Stimulated activated CD8-positive, alpha-beta memory T cell treated with anti-CD3 and anti-CD28 coated beads, Interleukin-4, amount 100 ng/mL, for 4 hours (primary cell): ENCODE measurements around the gene FMN1.

ENCODE experiments used
- DNase-seq, 2 donors: peaks; one replicate each; pipeline ENCODE4 v3.0.0-alpha.2; 2020; ENCODE audit warnings: low read depth in 2 of 2, low spot score in 1 of 2

The FMN1 gene

GRCh38 chr15:32792436-32792835, 402.1 kb downstream of the FMN1 start:
- no peak for DNase-seq

GRCh38 chr15:32790352-32790999, 404.0 kb downstream of the FMN1 start:
- DNase-seq, result no peak

GRCh38 chr15:32787949-32788348, 406.6 kb downstream of the FMN1 start:
- no peak for DNase-seq

DNA sequence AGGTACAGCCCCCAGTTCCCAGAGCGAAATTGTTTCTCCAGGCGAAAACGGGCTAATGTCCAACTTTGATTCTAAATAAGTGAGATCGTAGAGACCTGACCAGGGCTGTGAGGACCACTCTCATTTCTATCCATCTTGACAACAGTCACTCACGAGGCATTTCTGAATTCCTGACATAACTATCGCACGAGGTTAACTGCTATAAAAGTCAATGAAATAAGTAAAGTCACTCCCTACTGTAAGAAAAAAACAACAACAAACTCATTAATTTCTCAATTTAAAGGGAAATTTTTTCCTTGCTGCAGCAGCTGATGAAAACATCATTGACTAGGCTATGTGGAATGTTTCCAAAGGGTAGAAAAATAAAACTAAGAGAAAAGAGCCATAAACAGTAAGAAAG, 407.6 kb downstream of the FMN1 start:
- no peak for DNase-seq

GRCh38 chr15:32784581-32784980, 409.9 kb downstream of the FMN1 start:
- no peak for DNase-seq

DNA sequence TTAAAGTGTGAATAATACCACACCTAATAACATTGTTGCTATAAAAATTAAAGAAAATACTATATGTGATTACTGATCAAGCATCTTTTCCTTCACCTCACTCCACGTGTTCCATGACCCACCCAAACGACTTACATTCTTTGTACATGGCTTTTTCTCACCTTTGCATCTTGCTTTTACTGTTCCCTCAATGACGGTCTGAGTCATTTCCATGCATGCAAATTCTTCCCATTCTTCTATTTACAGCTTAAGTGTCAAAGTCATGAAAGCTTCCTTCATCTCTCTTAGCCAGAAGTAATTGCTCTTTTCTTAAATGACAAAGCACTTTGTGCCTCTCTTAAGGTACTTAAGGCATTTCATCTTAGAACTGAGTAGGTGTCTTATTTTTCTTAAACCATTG, 412.7 kb downstream of the FMN1 start:
- no peak for DNase-seq

GRCh38 chr15:32778391-32779176, 415.9 kb downstream of the FMN1 start:
- DNase-seq, result no peak

DNA sequence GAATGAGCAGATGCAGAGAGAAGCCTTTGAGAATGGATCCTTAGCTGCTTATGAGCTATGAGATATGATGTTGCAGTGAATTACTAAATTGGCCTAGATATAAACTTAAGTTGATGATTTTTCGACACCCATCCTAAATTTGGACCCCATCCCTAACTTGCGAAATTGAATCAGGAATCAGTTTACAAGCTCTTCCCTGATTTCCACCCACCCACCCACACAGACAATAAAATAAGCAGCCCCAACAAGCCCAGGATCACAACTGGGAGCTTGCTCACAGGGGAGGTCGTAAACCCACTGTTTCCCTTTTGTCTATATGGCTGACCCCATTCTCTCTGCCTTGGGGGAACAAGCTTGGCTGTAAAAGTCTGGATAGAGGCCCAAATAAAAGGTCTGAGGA, 419.4 kb downstream of the FMN1 start:
- DNase-seq, result no peak

DNA sequence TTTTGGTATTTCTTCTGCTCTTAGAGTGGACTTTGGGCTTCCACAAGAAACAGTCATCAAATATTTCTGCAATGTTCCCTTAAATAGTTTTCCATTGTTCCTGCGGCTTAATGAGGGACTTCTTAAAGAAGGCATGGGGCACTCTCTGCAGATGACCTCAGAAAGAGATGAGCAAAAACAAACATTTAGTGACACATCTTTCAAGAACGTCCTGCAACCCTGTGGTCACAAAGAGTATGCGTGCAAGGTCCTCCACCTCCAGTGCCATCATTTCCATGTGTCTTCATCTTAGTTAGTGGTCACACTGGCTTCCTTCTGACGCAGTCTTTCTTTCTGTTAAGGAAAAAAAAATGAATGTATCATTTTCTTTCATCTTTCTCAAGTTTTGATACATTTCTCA, 420.5 kb downstream of the FMN1 start:
- DNase-seq, result no peak

- DNase-seq, result no peak
Measured at GRCh38 chr15:32767236-32767635, 427.3 kb downstream of the FMN1 start.

DNA sequence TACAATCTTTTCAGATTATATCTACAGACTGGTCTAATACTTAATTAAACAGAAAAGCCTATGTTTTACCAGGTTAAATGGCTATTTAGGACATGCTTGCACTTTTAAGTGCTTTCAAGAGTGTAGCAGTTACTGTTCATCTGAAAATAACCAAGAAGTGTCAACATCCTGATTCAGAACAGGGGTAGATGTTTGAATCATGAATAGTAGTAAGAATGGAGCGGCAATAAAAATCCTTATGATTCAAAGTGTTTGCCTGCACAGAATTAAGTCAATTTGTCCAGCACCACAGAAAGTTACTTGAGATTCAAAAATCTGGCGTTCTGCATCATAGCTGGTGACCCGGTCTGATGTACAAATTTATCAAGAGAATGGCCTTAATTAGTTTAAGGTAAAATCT, 428.4 kb downstream of the FMN1 start:
- DNase-seq, result no peak

DNA sequence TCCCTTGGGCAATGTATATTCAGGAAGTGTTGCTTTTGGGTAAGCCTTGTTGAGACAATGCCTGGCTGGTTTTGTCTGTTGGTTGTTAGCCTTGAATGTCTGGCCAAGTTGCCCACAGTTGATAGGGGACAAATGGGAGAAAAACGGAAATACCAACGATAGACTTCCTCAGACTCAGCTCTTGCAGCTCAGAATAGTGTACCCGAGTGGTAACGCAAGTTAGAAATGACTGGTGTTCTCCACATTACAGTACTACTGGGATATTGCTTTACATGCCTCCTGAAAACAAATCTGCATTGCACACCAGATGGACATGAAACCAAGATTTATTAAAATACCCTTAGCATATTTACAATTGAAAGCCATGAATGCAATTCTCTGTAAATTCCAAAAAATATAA, 429.3 kb downstream of the FMN1 start:
- no peak for DNase-seq

DNA sequence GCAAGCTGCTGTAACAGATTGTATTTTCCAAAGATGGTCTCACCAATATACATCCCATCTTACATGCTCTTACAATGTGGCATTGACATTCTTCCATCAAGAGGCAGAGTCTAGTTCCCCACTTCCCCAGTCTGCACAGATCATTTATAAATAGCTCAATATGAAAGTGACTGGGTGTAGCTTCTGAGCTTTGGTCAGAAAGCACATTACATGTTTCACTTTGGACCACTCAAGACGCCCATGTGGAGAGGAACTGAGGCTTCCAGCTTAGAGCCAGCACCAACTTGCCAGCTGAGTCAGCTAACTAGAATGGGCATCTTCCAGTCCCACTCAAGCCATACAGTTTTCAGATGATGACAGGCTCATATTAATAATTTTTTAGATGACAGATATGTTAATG, 431.2 kb downstream of the FMN1 start:
- DNase-seq, result no peak

DNA sequence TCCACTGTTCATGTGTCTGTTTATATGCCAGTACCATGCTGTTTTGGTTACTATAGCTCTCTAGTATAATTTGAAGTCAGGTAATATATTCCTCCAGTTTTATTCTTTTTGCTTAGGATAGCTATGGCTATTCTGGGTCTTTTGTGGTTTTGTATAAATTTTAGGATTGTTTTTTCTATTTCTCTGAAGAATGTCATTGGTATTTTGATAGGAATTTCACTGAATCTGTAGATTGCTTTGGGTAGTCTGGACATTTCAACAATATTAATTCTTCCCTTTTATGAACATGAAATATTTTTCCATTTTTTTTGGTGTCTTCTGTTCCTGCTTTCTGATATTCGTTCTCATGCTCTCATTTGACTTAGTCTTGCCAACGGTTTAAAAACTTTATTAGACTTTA, 437.1 kb downstream of the FMN1 start:
- no peak for DNase-seq

- no peak for DNase-seq
Measured at GRCh38 chr15:32750979-32751378, 443.5 kb downstream of the FMN1 start.

DNA sequence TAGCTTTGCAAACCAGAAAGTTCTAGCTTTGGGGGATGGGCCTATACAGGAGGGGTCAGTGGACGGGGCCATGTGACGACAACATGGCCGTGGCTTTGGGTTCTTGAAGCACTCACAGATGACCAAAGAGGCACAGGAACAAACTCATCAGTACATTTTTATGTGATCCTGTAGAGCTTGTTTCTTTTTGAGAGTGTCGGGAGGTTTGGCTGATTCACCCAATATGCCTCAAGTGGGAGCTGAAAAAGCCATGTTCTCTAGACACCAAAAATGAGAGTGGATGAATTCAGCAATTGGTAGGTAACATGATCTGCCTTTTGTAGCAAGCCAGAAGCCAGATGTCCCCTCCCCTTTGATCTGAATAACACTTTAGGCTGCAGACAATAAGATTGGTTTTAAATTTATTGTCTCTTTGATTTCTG, 446.6 kb downstream of the FMN1 start:
- no peak for DNase-seq

GRCh38 chr15:32746116-32746857, 448.2 kb downstream of the FMN1 start:
- DNase-seq, result no peak

- no peak for DNase-seq
Measured at GRCh38 chr15:32743411-32744140, 450.9 kb downstream of the FMN1 start.

GRCh38 chr15:32739522-32740063, 454.9 kb downstream of the FMN1 start:
- DNase-seq, result no peak

DNA sequence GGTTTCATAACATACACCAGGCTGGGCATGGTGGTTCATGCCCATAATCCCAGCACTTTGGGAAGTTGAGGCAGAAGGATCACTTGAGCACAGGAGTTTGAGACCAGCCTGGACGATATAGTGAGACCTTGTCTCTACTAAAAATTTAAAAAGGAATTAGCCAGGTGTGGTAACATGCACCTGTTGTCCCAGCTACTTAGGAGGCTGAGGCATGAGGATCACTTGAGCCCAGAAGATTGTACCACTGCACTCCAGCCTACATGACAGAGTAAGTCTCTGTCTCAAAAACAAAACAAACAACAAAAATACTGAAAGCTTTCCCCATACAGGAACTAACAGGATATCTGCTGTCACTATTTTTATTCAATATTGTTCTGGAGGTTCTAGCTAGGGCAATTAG, 455.8 kb downstream of the FMN1 start:
- DNase-seq, result no peak

DNA sequence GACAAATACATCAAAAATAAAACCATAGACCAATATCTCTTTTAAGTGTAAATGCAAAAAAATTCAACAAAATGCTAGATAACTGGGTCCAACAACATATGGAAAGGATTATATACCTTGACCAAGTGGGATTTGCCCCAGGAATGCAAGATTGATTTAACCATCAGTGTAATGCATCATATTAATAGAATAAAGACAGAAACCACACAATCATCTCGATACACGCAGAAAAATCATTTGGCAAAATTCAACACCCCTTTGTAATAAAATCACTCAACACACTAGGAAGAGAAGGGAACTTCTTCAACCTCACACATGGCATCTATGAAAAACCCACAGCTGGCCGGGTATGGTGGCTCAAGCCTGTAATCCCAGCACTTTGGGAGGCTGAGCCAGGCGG, 457.2 kb downstream of the FMN1 start:
- DNase-seq, result no peak
